Type B pancreatic cell (in vitro differentiated cells): ENCODE results near the gene SUSD6. TPM values are rescaled to one million over a fixed set of nuclear protein-coding genes. Genes with fewer than 3 reads are reported as not detected.
A peak's percentile ranks its signal among the peaks of the same experiment; 100 is the strongest.

Source experiments
- DNase-seq: peaks from one replicate; pipeline ENCODE4 v3.0.0; 2021; ENCODE audit warnings: mixed read lengths; ENCODE audit not compliant: unreplicated experiment; ENCODE audit errors: extremely low spot score
- H3K27ac Mint-ChIP-seq: 2 replicates; pipeline ENCODE4 v1.8.0; 2021; ENCODE audit warnings: mild to moderate bottlenecking, mixed read lengths
- H3K27me3 Mint-ChIP-seq: 2 replicates; pipeline ENCODE4 v1.8.0; 2021; ENCODE audit warnings: mixed read lengths
- H3K36me3 Mint-ChIP-seq: 2 replicates; pipeline ENCODE4 v1.8.0; 2021; ENCODE audit warnings: mixed read lengths
- H3K4me1 Mint-ChIP-seq: one replicate; pipeline ENCODE4 v1.8.0; 2021; ENCODE audit warnings: mixed read lengths; ENCODE audit not compliant: unreplicated experiment
- H3K4me3 Mint-ChIP-seq: 2 replicates; pipeline ENCODE4 v1.8.0; 2021; ENCODE audit warnings: mild to moderate bottlenecking, mixed read lengths
- H3K9me3 Mint-ChIP-seq: 2 replicates; pipeline ENCODE4 v1.8.0; 2021; ENCODE audit warnings: mixed read lengths
- total RNA-seq: library from RNA; stranded (reverse); gene quantifications from 2 replicates; pipeline ENCODE4 v1.2.1, GENCODE V29; 2021; ENCODE audit warnings: low replicate concordance
- TF ChIP-seq, protein P1 (sequence below): fragments of 200-600 bp; sonication (generic); conservative IDR thresholded peaks from 2 replicates; pipeline ENCODE4 v1.5.0; 2021; ENCODE audit warnings: antibody characterized with exemption, mild to moderate bottlenecking

SUSD6 gene
- total RNA-seq, 1 donor from 2014 or later = 31.7 TPM

DNA sequence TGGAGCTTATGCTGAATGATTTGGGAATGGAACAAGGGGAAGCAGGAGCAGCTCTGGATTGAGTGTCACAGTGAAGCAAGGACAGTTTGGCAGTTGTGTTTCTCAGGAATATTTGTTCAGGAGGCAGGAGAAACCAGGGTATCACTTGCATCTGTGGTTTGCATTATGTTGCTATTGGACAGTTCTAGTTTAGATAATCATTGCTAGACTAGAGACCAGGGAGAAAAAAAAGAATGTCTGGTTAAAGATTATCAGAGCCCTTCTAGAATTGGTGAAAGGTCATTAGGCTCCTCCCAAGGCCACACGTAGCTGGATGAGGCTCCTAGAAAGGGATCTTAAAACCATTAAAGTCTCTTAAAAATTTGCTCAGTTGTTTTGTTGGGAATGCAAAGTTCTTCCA is 138.6 kb downstream of the SUSD6 start:
- peak overlapping the region; percentile 2 for H3K4me3 Mint-ChIP-seq
- no peaks in the 10 kb centered on the region for H3K36me3 Mint-ChIP-seq
- TF ChIP-seq, protein P1, sequence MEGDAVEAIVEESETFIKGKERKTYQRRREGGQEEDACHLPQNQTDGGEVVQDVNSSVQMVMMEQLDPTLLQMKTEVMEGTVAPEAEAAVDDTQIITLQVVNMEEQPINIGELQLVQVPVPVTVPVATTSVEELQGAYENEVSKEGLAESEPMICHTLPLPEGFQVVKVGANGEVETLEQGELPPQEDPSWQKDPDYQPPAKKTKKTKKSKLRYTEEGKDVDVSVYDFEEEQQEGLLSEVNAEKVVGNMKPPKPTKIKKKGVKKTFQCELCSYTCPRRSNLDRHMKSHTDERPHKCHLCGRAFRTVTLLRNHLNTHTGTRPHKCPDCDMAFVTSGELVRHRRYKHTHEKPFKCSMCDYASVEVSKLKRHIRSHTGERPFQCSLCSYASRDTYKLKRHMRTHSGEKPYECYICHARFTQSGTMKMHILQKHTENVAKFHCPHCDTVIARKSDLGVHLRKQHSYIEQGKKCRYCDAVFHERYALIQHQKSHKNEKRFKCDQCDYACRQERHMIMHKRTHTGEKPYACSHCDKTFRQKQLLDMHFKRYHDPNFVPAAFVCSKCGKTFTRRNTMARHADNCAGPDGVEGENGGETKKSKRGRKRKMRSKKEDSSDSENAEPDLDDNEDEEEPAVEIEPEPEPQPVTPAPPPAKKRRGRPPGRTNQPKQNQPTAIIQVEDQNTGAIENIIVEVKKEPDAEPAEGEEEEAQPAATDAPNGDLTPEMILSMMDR = no peak
- H3K9me3 Mint-ChIP-seq = no peaks in the 10 kb centered on the region
- H3K27ac Mint-ChIP-seq = peak overlapping the region; percentile 7
- peaks cover 12% of the 10 kb centered on the region for H3K4me1 Mint-ChIP-seq
- no peak for DNase-seq
- H3K27me3 Mint-ChIP-seq = no peaks in the 10 kb centered on the region

DNA sequence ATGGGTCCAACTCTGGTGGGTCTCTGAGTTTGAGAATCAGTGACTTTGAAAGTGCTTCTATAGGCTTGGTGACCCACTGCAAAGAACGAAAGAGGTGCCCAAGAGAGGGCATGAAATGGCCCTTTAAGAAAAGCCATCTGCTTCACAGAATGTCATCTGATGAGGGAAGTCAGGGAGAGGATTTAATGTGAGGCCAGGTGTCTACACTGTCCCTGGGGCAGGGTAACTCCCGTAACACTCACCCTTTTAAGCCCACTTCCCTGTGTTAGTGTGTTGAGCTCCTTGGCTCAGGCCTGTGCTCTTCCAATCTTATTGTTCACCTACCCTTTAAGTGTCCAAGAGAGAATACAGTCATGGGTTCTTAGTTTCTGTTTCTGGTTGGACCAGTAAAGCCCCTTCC is 139.1 kb downstream of the SUSD6 start:
- Mint-ChIP-seq H3K9me3 (no peaks in the 10 kb centered on the region), H3K4me1 (peaks cover 15% of the 10 kb centered on the region), H3K27ac (no peak overlapping the region), H3K36me3 (no peaks in the 10 kb centered on the region), H3K27me3 (no peaks in the 10 kb centered on the region), H3K4me3 (no peak overlapping the region)
- no peak for DNase-seq
- TF ChIP-seq, protein P1 = no peak

DNA sequence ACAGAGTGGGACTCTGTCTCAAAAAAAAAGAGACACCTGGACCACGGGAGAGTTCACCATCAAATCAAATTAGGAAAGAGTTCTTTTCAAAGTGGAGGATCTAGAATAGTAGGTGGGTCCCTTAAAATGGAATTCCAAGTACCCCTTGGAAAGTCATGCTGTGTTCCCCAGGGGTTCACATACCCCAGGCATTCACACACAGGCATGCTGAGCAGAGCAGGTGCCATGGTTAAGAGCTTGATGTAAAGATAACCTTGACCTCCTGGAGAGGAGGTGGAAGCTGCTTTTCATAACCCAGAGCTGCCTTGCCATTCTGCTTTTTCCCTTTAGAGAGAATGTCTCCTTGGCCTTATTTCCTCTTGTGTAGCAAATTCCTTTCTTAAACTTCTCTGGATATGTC is 141.4 kb downstream of the SUSD6 start:
- Mint-ChIP-seq H3K4me1 (peaks cover 15% of the 10 kb centered on the region), H3K4me3 (no peak overlapping the region), H3K9me3 (no peaks in the 10 kb centered on the region), H3K27ac (no peak overlapping the region), H3K36me3 (no peaks in the 10 kb centered on the region), H3K27me3 (no peaks in the 10 kb centered on the region)
- TF ChIP-seq, protein P1 = no peak
- DNase-seq = no peak

DNA sequence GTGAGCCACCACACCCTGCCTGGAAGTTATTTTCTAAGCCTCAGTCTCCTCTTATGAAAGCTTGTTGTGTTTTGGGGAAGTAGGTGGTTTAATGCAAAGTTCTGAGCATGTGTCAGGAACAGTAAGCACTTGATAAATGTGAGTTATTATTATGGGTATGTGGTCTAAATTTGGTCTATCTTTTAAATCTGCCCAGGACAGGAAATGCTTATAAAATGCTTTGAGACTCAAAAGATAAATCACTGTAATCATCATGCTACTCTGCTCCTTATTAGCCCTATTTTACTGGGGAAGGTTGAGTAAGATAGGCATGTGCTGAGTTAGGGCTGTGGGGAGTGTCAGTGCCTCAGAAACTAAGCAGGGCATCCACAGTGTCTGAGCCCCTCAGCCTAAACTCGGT is 142.5 kb downstream of the SUSD6 start:
- no peaks in the 10 kb centered on the region for H3K27me3 Mint-ChIP-seq
- no peaks in the 10 kb centered on the region for H3K36me3 Mint-ChIP-seq
- H3K4me1 Mint-ChIP-seq = peaks cover 15% of the 10 kb centered on the region
- DNase-seq = no peak
- H3K4me3 Mint-ChIP-seq = no peak overlapping the region
- TF ChIP-seq, protein P1 = no peak
- no peaks in the 10 kb centered on the region for H3K9me3 Mint-ChIP-seq
- peak overlapping the region; percentile 16 for H3K27ac Mint-ChIP-seq

DNA sequence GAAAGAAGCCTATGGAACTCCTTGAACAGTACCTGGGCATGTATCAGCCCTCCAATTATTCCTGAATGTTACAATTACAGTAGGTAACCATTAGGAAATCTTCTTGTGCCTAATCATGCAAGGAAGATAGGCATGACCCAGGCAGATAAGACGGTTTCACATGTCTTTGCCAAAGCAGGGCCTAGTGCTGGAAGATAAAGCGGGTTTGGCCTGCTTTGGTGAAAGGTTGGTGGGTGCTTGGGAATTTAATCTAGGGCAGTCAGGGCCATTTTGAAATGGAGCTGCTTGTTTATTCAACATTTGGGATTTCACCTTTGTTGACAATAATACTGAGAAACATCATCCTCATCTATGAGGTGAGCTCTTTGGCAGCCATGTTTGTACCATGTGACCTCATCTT is 143.1 kb downstream of the SUSD6 start:
- Mint-ChIP-seq H3K4me3 (no peak overlapping the region), H3K27ac (peak overlapping the region; percentile 16), H3K27me3 (no peaks in the 10 kb centered on the region), H3K9me3 (no peaks in the 10 kb centered on the region), H3K36me3 (no peaks in the 10 kb centered on the region), H3K4me1 (peaks cover 15% of the 10 kb centered on the region)
- DNase-seq = no peak
- TF ChIP-seq, protein P1 = no peak

DNA sequence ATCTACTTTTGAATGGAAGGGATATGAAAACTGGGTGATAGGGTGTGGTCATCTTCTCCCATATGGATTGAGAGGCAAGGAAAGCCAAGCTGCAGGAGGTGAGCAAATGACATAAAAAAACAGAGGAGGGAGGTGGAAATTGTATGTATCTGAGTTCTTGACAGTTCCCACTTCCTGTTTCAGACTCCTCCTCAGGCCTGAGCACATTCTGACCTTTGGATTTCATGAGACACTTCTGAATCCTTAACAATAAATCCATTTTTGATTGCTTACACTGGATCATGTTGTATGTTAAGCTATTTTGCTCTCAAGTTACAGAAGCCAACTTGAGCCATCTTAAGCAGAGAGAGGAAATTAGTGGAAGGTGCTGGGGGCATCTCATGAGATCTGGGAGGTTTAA is 143.9 kb downstream of the SUSD6 start:
- no peak for DNase-seq
- no peaks in the 10 kb centered on the region for H3K27me3 Mint-ChIP-seq
- TF ChIP-seq, protein P1 = no peak

More for the DNA sequence above, 143.9 kb downstream of the SUSD6 start:
- Mint-ChIP-seq H3K27ac (peak overlapping the region; percentile 89), H3K4me1 (peaks cover 11% of the 10 kb centered on the region), H3K4me3 (no peak overlapping the region), H3K36me3 (no peaks in the 10 kb centered on the region), H3K9me3 (no peaks in the 10 kb centered on the region)
